Fibroblast of lung (primary cell): ENCODE data around the gene SORL1. TPM values are rescaled to one million over a fixed set of nuclear protein-coding genes. Genes with fewer than 3 reads are reported as not detected.
A peak's percentile ranks its signal among the peaks of the same experiment; 100 is the strongest.
"Not testable (repeated sequence)": the region's sequence is repeated elsewhere in the genome, so short reads cannot be mapped to it uniquely, and the experiment has no call there.

Source experiments
- DNase-seq, 2 donors: peaks; one replicate each; pipeline versions ENCODE4 v3.0.0 to v3.0.0-alpha.2; 2010; ENCODE audit warnings: low read depth in 2 of 2
- H2AFZ ChIP-seq: 2 replicates; pipeline ENCODE4 v1.5.1; 2012; ENCODE audit warnings: low read length, control low read depth, inconsistent platforms
- H3K27ac ChIP-seq: 2 replicates; pipeline ENCODE4 v1.5.1; 2011; ENCODE audit warnings: low read length, control low read depth; ENCODE audit not compliant: insufficient read depth
- H3K27me3 ChIP-seq: 2 replicates; pipeline ENCODE4 v1.5.1; 2011; ENCODE audit warnings: mild to moderate bottlenecking, low read length; ENCODE audit not compliant: control insufficient read depth, insufficient read depth
- H3K36me3 ChIP-seq: 2 replicates; pipeline ENCODE4 v1.5.1; 2011; ENCODE audit warnings: low read length; ENCODE audit not compliant: control insufficient read depth, insufficient read depth
- H3K4me1 ChIP-seq: 2 replicates; pipeline ENCODE4 v1.5.1; 2011; ENCODE audit warnings: low read length; ENCODE audit not compliant: control insufficient read depth, insufficient read depth; ENCODE audit errors: extremely low read depth
- H3K4me2 ChIP-seq: 2 replicates; pipeline ENCODE4 v1.5.1; 2011; ENCODE audit warnings: low read length, control low read depth; ENCODE audit not compliant: insufficient read depth; ENCODE audit errors: extremely low read depth
- H3K4me3 ChIP-seq, 4 experiments: fragments of 200-600 bp in 1 of 4; sonication (generic) in 1 of 4; replicated peaks in 1 of 4; 2 replicates each; pipeline ENCODE4 v1.5.1; 2011 to 2016; ENCODE audit warnings: low read length in 4 of 4, low read depth in 3 of 4, mild to moderate bottlenecking in 3 of 4, control low read depth in 2 of 4, inconsistent platforms in 1 of 4, mixed read lengths in 1 of 4; ENCODE audit not compliant: insufficient read depth in 1 of 4; ENCODE audit errors: control extremely low read depth in 1 of 4
- H3K79me2 ChIP-seq: 2 replicates; pipeline ENCODE4 v1.5.1; 2012; ENCODE audit warnings: mild to moderate bottlenecking, low read length, inconsistent platforms; ENCODE audit not compliant: control insufficient read depth, insufficient read depth
- H3K9ac ChIP-seq: 2 replicates; pipeline ENCODE4 v1.5.1; 2011; ENCODE audit warnings: mild to moderate bottlenecking, low read length, control low read depth; ENCODE audit not compliant: insufficient read depth
- H3K9me3 ChIP-seq: 2 replicates; pipeline ENCODE4 v1.5.1; 2012; ENCODE audit warnings: low read depth, low read length; ENCODE audit not compliant: control insufficient read depth, insufficient read depth
- H4K20me1 ChIP-seq: 2 replicates; pipeline ENCODE4 v1.5.1; 2011; ENCODE audit warnings: low read length; ENCODE audit not compliant: control insufficient read depth, insufficient read depth; ENCODE audit errors: extremely low read depth
- EZH2 ChIP-seq: IDR thresholded peaks from 2 replicates; pipeline ENCODE4 v1.5.1; 2012; ENCODE audit warnings: low read length, control low read depth, mild to moderate bottlenecking; ENCODE audit errors: missing control alignments
- polyA plus RNA-seq, 2 donors: library from polyadenylated mRNA; depleted of rRNA in 1 of 2; stranded (reverse) in 1 of 2; unstranded in 1 of 2; fragments of >200 nt; gene quantifications; 2 replicates each; pipeline ENCODE4 v1.2.1, GENCODE V29; 2011 to 2012; ENCODE audit warnings: missing spikeins in 1 of 2
- total RNA-seq: library from RNA; depleted of rRNA; stranded (reverse); fragments of >200 nt; gene quantifications from 2 replicates; pipeline ENCODE4 v1.2.1, GENCODE V29; 2014
- TF ChIP-seq, protein P1 (sequence below), 2 donors: IDR thresholded peaks in 1 of 2; conservative IDR thresholded peaks in 1 of 2; 1 replicate in 1 of 2; 2 replicates in 1 of 2; pipeline ENCODE4 v1.5.1; 2011 to 2012; ENCODE audit warnings: low read length in 2 of 2, control low read depth in 1 of 2, inconsistent platforms in 1 of 2, low read depth in 1 of 2, mild to moderate bottlenecking in 1 of 2

Gene SORL1
- total and polyA plus RNA-seq, 2 donors (not counting 1 experiment from before 2014, with no cell fraction given) = 0.58 to 10.9 TPM

- Histone ChIP-seq H3K27me3 (no peaks in the 10 kb centered on the region), H4K20me1 (no peaks in the 10 kb centered on the region), H3K9me3 (no peaks in the 10 kb centered on the region), H3K4me2 (peak overlapping the region; percentile 79), H2AFZ (no peak overlapping the region), H3K4me1 (peaks cover 14% of the 10 kb centered on the region), H3K36me3 (no peaks in the 10 kb centered on the region), H3K79me2 (no peaks in the 10 kb centered on the region), H3K4me3 (peak overlapping the region in 2 of 4 experiments; percentile 12), H3K27ac (peak overlapping the region; percentile 34), H3K9ac (no peak overlapping the region)
- peak; percentile 93 to 97 for DNase-seq
- no peak for TF ChIP-seq EZH2
- TF ChIP-seq, protein P1, sequence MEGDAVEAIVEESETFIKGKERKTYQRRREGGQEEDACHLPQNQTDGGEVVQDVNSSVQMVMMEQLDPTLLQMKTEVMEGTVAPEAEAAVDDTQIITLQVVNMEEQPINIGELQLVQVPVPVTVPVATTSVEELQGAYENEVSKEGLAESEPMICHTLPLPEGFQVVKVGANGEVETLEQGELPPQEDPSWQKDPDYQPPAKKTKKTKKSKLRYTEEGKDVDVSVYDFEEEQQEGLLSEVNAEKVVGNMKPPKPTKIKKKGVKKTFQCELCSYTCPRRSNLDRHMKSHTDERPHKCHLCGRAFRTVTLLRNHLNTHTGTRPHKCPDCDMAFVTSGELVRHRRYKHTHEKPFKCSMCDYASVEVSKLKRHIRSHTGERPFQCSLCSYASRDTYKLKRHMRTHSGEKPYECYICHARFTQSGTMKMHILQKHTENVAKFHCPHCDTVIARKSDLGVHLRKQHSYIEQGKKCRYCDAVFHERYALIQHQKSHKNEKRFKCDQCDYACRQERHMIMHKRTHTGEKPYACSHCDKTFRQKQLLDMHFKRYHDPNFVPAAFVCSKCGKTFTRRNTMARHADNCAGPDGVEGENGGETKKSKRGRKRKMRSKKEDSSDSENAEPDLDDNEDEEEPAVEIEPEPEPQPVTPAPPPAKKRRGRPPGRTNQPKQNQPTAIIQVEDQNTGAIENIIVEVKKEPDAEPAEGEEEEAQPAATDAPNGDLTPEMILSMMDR (conservative IDR thresholded peaks at IDR 0.05 in 1 of 2, IDR thresholded peaks at IDR 0.05 in 1 of 2; ENCODE audit: low read depth in 1 of 2, low read length in 2 of 2) = no peak
Measured at GRCh38 chr11:121634889-121635288, 182.8 kb downstream of the SORL1 start.

GRCh38 chr11:121636081-121636799 lies 184.1 kb downstream of the SORL1 start:
- TF ChIP-seq, protein P1 (conservative IDR thresholded peaks at IDR 0.05 in 1 of 2, IDR thresholded peaks at IDR 0.05 in 1 of 2; ENCODE audit: low read depth in 1 of 2, low read length in 2 of 2) = no peak
- no peak for TF ChIP-seq EZH2
- Histone ChIP-seq H3K36me3 (no peaks in the 10 kb centered on the region), H3K9ac (no peak overlapping the region), H3K27ac (no peak overlapping the region), H3K4me3 (no peak overlapping the region), H2AFZ (no peak overlapping the region), H4K20me1 (no peaks in the 10 kb centered on the region), H3K4me2 (no peak overlapping the region), H3K4me1 (peaks cover 7% of the 10 kb centered on the region), H3K9me3 (no peaks in the 10 kb centered on the region), H3K79me2 (no peaks in the 10 kb centered on the region), H3K27me3 (no peaks in the 10 kb centered on the region)
- peak in 1 of 2 donors; percentile 49 for DNase-seq

GRCh38 chr11:121636800-121637176 lies 184.7 kb downstream of the SORL1 start:
- peaks cover 7% of the 10 kb centered on the region for H3K4me1 ChIP-seq
- DNase-seq = no peak
- no peak overlapping the region for H2AFZ ChIP-seq
- H3K9me3 ChIP-seq = no peaks in the 10 kb centered on the region
- no peak overlapping the region for H3K4me3 ChIP-seq
- H4K20me1 ChIP-seq = no peaks in the 10 kb centered on the region
- H3K27me3 ChIP-seq = no peaks in the 10 kb centered on the region
- H3K4me2 ChIP-seq = no peak overlapping the region
- H3K27ac ChIP-seq = no peak overlapping the region
- no peak for TF ChIP-seq EZH2
- TF ChIP-seq, protein P1 (conservative IDR thresholded peaks at IDR 0.05 in 1 of 2, IDR thresholded peaks at IDR 0.05 in 1 of 2; ENCODE audit: low read depth in 1 of 2, low read length in 2 of 2) = no peak
- no peak overlapping the region for H3K9ac ChIP-seq
- no peaks in the 10 kb centered on the region for H3K36me3 ChIP-seq
- no peaks in the 10 kb centered on the region for H3K79me2 ChIP-seq

DNA sequence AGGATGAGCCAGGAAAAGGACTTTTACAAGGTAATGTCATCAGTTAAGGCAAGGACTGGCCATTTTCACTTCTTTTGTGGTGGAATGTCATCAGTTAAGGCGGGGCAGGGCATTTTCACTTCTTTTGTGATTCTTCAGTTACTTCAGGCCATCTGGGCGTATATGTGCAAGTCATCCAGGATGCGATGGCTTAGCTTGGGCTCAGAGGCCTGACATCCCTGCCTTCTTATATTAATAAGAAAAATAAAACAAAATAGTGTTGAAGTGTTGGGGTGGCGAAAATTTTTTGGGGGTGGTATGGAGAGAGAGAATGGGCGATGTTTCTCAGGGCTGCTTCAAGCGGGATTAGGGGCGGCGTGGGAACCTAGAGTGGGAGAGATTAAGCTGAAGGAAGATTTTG lies 185.5 kb downstream of the SORL1 start:
- H3K36me3 ChIP-seq, H3K9ac ChIP-seq, H4K20me1 ChIP-seq, H3K4me2 ChIP-seq, H3K4me3 ChIP-seq, H2AFZ ChIP-seq, H3K79me2 ChIP-seq, H3K27ac ChIP-seq, H3K9me3 ChIP-seq, DNase-seq, H3K4me1 ChIP-seq, H3K27me3 ChIP-seq: not testable (repeated sequence)
